Glutamatergic neuron (in vitro differentiated cells): ENCODE results near the gene CNGA2. TPM values are rescaled to one million over a fixed set of nuclear protein-coding genes. Genes with fewer than 3 reads are reported as not detected.

Experiments
- DNase-seq: peaks from one replicate; pipeline ENCODE4 v3.0.0; 2022
- H3K27ac Mint-ChIP-seq: one replicate; pipeline ENCODE4 v1.8.0; 2020; ENCODE audit warnings: mild to moderate bottlenecking, mixed read lengths, inconsistent platforms; ENCODE audit not compliant: unreplicated experiment
- H3K27me3 Mint-ChIP-seq: one replicate; pipeline ENCODE4 v1.8.0; 2020; ENCODE audit warnings: mild to moderate bottlenecking, moderate library complexity, mixed read lengths, inconsistent platforms; ENCODE audit not compliant: unreplicated experiment
- H3K36me3 Mint-ChIP-seq: one replicate; pipeline ENCODE4 v1.8.0; 2020; ENCODE audit warnings: mild to moderate bottlenecking, mixed read lengths, inconsistent platforms; ENCODE audit not compliant: unreplicated experiment
- H3K4me1 Mint-ChIP-seq: one replicate; pipeline ENCODE4 v1.8.0; 2020; ENCODE audit warnings: mild to moderate bottlenecking, low read depth, mixed read lengths, inconsistent platforms; ENCODE audit not compliant: unreplicated experiment
- H3K4me3 Mint-ChIP-seq: one replicate; pipeline ENCODE4 v1.8.0; 2020; ENCODE audit warnings: mild to moderate bottlenecking, mixed read lengths, inconsistent platforms; ENCODE audit not compliant: unreplicated experiment
- H3K9me3 Mint-ChIP-seq: one replicate; pipeline ENCODE4 v1.8.0; 2020; ENCODE audit warnings: mild to moderate bottlenecking, moderate library complexity, mixed read lengths, inconsistent platforms; ENCODE audit not compliant: unreplicated experiment
- total RNA-seq: library from RNA; stranded (reverse); fragmentation: NEBNext Ultra II Directional; extraction: Animal tissue kit (Norgen Biotek cat#: 25700); gene quantifications from one replicate; pipeline ENCODE4 v1.2.1, GENCODE V29; 2021; ENCODE audit not compliant: unreplicated experiment
- TF ChIP-seq, protein P1 (sequence below): fragments of 200-600 bp; sonication (generic); IDR thresholded peaks from one replicate; pipeline ENCODE4 v1.5.0; 2021; ENCODE audit not compliant: partially characterized antibody, unreplicated experiment

Gene CNGA2
- total RNA-seq, 1 donor from 2014 or later, result not detected

DNA sequence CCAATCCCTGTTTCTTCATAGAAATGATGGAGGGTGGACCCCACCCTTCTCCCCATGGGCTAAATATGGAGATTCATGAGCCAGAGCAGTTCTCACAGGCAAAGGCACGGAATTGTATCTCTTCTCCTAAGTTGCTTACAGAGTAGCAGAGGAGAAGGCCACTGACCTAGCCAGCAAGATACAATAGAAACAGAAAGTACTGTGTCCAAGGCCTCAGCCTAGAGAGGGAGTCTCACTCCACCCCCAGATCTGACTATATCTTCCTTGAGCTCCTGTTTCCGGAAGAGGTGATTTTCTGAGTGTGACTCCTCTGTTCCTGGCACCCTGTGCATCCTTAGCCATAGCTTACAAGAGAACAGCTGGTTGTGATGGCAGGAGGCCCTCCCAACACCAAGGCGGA, 18.8 kb upstream of the CNGA2 start, which contains the start of gene FATE1:
Gene FATE1 (plus strand): TSS at position 284 of the 400 bp plus-strand sequence. CDS start 85 bp downstream, at position 369.
- Mint-ChIP-seq H3K27me3 (no peaks in the 10 kb centered on the region), H3K4me1 (peaks cover 2% of the 10 kb centered on the region), H3K9me3 (no peaks in the 10 kb centered on the region), H3K4me3 (no peak within 1 kb of the TSS), H3K36me3 (no peaks in the 10 kb centered on the region), H3K27ac (no peak within 1 kb of the TSS)
- no peak for DNase-seq
- TF ChIP-seq, protein P1, sequence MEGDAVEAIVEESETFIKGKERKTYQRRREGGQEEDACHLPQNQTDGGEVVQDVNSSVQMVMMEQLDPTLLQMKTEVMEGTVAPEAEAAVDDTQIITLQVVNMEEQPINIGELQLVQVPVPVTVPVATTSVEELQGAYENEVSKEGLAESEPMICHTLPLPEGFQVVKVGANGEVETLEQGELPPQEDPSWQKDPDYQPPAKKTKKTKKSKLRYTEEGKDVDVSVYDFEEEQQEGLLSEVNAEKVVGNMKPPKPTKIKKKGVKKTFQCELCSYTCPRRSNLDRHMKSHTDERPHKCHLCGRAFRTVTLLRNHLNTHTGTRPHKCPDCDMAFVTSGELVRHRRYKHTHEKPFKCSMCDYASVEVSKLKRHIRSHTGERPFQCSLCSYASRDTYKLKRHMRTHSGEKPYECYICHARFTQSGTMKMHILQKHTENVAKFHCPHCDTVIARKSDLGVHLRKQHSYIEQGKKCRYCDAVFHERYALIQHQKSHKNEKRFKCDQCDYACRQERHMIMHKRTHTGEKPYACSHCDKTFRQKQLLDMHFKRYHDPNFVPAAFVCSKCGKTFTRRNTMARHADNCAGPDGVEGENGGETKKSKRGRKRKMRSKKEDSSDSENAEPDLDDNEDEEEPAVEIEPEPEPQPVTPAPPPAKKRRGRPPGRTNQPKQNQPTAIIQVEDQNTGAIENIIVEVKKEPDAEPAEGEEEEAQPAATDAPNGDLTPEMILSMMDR, result no peak

DNA sequence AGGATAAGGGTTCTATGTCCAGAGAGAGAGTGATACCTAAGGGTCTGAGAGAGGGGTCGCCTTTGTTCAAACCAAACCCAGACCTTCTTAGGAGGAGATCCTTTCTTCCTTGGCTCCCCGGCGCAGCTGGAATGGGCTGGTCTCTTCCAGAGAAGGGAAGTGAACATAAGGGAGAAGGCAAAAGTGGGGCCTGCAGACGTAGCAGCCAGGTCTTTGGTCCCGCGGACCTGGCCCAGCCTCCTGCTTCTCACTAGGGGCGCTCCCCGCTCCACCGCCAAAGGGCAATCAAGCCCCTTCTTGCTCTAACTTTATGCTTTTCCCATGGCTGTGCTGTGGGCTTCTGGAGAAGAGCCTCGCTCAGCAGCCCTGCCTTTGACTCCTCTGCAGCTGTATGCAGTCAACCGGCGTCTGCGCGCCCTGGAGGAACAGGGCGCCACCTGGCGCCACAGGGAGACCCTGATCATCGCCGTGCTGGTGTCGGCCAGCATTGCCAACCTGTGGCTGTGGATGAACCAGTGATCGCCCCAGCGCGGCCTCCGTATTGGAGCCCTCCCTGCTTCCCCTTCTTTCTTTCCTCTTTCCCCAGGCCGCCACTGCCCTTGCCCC, 12.2 kb upstream of the CNGA2 start:
- H3K9me3 Mint-ChIP-seq, result peaks cover 1% of the 10 kb centered on the region
- H3K36me3 Mint-ChIP-seq, result no peaks in the 10 kb centered on the region
- no peaks in the 10 kb centered on the region for H3K4me1 Mint-ChIP-seq
- peak; percentile 70 for DNase-seq
- H3K27me3 Mint-ChIP-seq, result no peaks in the 10 kb centered on the region
- TF ChIP-seq, protein P1, result peak; percentile 25
- H3K4me3 Mint-ChIP-seq, result no peak overlapping the region
- no peak overlapping the region for H3K27ac Mint-ChIP-seq

DNA sequence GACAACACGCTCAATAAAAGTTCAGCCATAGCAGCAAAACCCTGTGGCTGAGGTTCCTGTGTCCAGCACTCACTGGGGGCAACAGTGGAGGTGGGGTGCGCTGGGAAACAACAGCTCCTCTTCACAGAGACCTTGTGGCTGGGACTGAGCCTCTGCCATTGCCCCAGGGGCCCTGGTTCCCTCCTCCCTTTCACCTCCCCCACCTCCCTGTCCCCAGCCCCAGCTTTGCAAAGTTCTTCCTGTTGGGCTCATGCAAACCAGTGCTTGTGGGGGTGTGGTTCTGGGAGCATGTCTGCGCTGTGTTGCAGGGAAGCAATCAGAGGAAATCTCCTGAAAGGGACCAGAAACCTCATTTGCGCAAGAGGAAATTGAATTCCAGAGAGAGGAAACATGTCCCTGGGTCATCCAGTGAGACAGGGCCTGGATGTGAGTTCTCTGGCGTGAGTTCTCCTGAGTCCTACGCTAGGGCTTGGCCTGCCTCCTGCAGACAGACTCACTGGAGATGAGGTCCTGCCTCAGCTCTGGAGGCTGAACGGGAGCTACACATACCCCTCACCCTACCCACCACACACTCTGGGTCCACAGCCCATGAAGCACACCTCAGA, 11.3 kb upstream of the CNGA2 start:
- Mint-ChIP-seq H3K36me3 (no peaks in the 10 kb centered on the region), H3K27ac (no peak overlapping the region), H3K4me3 (no peak overlapping the region), H3K9me3 (peaks cover 1% of the 10 kb centered on the region), H3K4me1 (no peaks in the 10 kb centered on the region), H3K27me3 (no peaks in the 10 kb centered on the region)
- no peak for DNase-seq
- TF ChIP-seq, protein P1, result no peak

DNA sequence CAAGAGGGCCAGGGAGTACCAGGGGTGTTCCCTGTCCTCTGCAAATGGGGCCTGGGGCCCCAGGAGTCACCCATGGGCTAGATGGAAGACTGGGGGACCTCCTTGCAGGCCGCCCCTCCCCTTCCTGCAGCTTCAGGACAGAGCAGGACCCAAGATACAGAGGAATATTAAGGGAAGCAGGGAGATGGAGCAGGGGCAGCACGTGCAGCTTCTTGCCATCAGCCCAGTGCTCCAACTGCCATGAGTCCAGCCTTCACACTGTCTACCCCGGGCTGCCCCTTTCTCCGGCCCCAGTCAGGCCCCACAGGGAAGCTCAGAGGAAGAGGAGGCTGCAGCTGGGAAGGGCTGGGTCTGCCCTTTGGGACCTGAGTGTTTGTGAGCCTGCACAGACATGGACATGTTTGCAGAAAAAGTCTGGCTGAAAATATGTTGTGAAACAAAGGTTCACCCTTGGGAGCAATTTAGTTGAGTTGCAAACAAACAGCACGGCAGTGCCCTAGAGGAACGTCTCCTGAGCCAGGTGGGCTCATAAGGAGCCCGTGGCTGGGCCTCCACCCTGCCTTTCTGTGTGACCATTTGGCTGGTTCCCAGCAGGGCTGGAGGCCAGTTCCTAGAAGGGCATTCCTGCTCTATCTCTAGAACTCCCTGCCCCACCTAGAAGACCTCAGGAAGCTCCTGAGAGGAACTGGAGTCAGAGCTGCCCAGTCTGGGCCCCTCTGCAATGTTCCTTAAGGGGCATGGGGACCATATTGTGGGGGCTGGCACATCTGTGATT, 9.8 kb upstream of the CNGA2 start:
- no peak for DNase-seq
- H3K9me3 Mint-ChIP-seq, result peaks cover 1% of the 10 kb centered on the region
- no peaks in the 10 kb centered on the region for H3K4me1 Mint-ChIP-seq
- peaks cover 2% of the 10 kb centered on the region for H3K27me3 Mint-ChIP-seq
- H3K36me3 Mint-ChIP-seq, result no peaks in the 10 kb centered on the region
- no peak overlapping the region for H3K4me3 Mint-ChIP-seq
- no peak overlapping the region for H3K27ac Mint-ChIP-seq
- TF ChIP-seq, protein P1, result no peak

DNA sequence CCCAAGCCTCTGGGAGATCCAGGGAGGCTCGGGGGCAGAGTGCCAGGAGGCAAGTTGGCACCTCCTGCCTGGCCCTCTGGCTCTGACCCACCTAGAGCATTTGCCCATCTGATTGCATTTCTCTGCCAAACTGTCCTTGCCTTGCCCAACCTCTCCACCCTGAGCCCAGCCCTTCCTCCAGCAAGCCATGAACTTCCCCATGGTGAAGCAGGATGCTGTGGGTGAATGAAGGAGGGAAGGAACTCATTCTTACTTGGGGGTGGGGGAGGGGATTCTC, 9.3 kb upstream of the CNGA2 start:
- DNase-seq, result no peak
- H3K27me3 Mint-ChIP-seq, result peaks cover 2% of the 10 kb centered on the region
- no peak overlapping the region for H3K4me3 Mint-ChIP-seq
- H3K36me3 Mint-ChIP-seq, result no peaks in the 10 kb centered on the region
- peaks cover 1% of the 10 kb centered on the region for H3K9me3 Mint-ChIP-seq
- H3K4me1 Mint-ChIP-seq, result no peaks in the 10 kb centered on the region
- no peak overlapping the region for H3K27ac Mint-ChIP-seq
- TF ChIP-seq, protein P1, result no peak
